ENCODE measurements around the gene IRAK1.

Gene IRAK1

GRCh38 chrX:153969904-153970356, 49.8 kb downstream of the IRAK1 start:
- no peak for DNase-seq

GRCh38 chrX:153969125-153969903, 50.4 kb downstream of the IRAK1 start:
- no peak for DNase-seq

- no peak for DNase-seq
These were observed 51.0 kb downstream of the IRAK1 start for GRCh38 chrX:153968754-153969124.

GRCh38 chrX:153968255-153968654, 51.4 kb downstream of the IRAK1 start:
- DNase-seq = no peak

DNA sequence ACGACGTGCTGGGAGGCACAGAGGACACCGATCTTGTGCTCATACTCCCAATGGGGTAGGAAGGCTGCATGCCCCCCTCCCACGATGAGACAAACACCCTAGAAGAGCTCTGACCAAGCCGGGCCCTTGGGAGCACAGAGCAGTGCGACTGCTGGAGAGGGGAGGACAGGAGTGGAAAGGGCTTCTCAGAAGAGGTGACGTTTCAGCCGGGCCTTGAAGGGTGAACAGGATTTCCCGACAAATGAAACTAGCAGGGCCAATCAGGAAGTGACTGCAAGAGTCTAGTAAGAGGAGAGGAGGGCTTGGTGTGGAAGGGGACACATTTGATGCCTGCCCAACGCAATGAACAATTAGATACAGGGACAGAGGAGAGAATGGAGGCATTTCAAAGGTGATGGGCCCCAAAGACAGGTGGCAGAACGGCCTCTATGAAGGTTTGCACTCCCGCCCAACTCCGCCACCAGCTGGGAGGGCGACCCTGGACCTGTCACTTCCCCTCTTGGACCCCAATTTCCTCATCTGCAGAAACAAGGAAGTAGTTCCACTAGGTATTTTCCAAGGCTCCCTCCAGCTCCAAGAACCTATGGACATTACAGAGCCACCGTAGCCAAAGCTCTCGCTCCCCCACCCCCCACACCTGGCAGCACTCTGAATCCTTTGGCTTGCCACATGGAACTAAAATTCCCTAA, 52.0 kb downstream of the IRAK1 start:
- DNase-seq = no peak

GRCh38 chrX:153966841-153967535, 52.7 kb downstream of the IRAK1 start:
- no peak for DNase-seq

- DNase-seq = no peak
These were observed 53.4 kb downstream of the IRAK1 start for GRCh38 chrX:153966283-153966688.

DNA sequence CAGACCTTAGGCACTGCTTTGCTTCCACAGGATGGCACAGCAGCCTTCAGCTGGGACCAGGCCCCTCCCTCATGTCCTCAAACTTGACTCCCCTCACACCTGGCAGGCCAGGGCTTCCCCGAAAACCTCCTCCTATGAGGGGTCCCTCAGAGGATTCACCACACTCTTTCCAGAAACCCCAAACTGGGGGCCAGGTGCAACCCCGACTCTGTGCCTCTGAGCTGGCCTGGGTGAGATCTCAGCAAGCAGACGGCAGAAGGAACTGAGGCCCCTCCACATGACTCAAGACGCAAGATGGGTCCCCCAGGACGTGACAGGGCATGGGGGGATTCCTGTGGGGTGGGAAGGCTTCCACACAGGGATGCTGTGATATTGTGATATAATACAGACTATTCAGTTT, 54.3 kb downstream of the IRAK1 start:
- no peak for DNase-seq

DNA sequence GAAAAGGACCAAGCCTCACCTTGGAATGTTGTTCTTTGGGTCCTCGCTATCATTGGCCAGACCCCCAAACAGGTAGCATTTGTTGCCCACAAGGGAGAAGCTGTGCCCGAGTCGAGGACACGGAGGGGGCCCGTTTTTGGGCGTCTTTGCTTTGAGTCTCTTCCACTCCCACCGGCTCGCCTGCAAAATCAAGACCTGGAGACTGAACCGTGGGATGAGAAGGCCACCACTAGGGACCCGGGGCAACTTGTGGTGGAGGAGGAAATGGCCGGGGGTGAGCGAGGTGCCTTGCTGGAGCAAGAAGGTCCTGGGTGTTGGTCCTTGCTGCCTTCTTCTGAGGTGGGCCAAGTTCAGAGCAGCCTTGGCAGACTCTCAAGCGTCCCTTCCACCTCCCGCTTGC, 55.6 kb downstream of the IRAK1 start:
- DNase-seq = no peak

DNA sequence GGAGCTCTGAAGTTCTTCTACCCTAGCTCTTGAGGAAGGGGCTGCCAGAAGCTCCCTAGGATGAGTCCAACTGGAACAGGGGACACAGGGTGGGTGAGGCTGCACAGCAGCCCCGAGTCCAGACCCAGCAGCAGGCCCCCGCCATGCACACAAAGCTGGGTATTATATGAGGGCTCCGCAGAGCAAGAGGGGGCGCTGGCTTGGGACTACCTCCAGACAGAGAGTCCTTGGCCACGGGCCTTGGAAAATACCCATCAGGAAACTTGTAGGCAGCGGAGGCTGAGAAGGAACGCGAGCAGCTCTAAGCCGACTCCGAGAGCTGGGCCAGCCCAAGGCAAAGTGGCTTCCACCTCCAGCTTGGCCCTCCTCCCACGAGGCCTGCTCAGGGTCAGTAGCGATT, 56.2 kb downstream of the IRAK1 start:
- DNase-seq = no peak

DNA sequence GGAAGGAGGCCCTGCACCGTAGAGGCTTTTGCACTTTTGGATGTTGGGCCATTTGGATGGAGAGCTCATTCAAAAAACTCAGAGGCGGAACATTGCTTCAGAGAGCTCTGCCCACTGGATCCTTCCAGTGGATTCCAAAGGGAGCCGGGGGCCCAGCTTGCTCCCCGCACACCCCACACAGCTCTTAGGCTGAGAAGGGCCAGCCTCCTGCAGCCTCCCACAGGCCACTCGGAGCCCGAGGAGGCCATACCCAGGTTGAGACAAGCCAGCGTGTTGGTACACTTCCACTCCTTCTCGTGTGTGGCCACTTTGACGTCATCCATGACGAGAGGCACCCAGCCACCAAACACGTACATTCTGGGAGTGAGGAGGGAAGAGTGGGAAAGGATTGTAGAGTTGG, 58.4 kb downstream of the IRAK1 start:
- no peak for DNase-seq

GRCh38 chrX:153960786-153961185, 58.9 kb downstream of the IRAK1 start:
- DNase-seq = no peak
